Neutrophil (primary cell): ENCODE results near the gene NTM.

ENCODE experiments used
- H3K27ac ChIP-seq: fragments of 200-600 bp; sonication (generic); 2 replicates; pipeline ENCODE4 v1.5.1; 2016; ENCODE audit warnings: mild to moderate bottlenecking, moderate library complexity
- H3K27me3 ChIP-seq: fragments of 200-600 bp; sonication (generic); 2 replicates; pipeline ENCODE4 v1.6.0; 2016; ENCODE audit warnings: mild to moderate bottlenecking
- H3K36me3 ChIP-seq: fragments of 200-600 bp; sonication (generic); 2 replicates; pipeline ENCODE4 v1.5.1; 2017
- H3K4me1 ChIP-seq, 2 experiments: fragments of 200-600 bp in 1 of 2; sonication (generic) in 1 of 2; 1 replicate in 1 of 2; 2 replicates in 1 of 2; pipeline versions ENCODE4 v1.5.1 to v1.6.1; 2013 to 2016; ENCODE audit warnings: low read depth in 1 of 2, low read length in 1 of 2, mild to moderate bottlenecking in 1 of 2, moderate library complexity in 1 of 2; ENCODE audit not compliant: control insufficient read depth in 1 of 2, insufficient read depth in 1 of 2
- H3K4me3 ChIP-seq, 2 experiments: fragments of 200-600 bp in 1 of 2; sonication (generic) in 1 of 2; 1 replicate in 1 of 2; 2 replicates in 1 of 2; pipeline ENCODE4 v1.5.1; 2013 to 2016; ENCODE audit warnings: low read depth in 1 of 2, low read length in 1 of 2, mild to moderate bottlenecking in 1 of 2, moderate library complexity in 1 of 2
- H3K9me3 ChIP-seq: fragments of 200-600 bp; sonication (generic); 2 replicates; pipeline ENCODE4 v1.5.1; 2016
- CTCF ChIP-seq: fragments of 200-600 bp; sonication (generic); IDR thresholded peaks from 2 replicates; pipeline ENCODE4 v1.5.1; 2016; ENCODE audit warnings: antibody characterized with exemption

The NTM gene

GRCh38 chr11:131814108-131814507 lies 443.7 kb downstream of the NTM start:
- Histone ChIP-seq H3K4me1 (no peaks in the 10 kb centered on the region), H3K36me3 (no peaks in the 10 kb centered on the region), H3K9me3 (no peaks in the 10 kb centered on the region), H3K4me3 (no peak overlapping the region), H3K27me3 (peaks cover 15% of the 10 kb centered on the region), H3K27ac (no peak overlapping the region)
- TF ChIP-seq CTCF = no peak

- no peak overlapping the region for H3K4me3 ChIP-seq
- H3K27ac ChIP-seq = no peak overlapping the region
- peaks cover under 1% of the 10 kb centered on the region for H3K27me3 ChIP-seq
- TF ChIP-seq CTCF = no peak
- H3K36me3 ChIP-seq = no peaks in the 10 kb centered on the region
- no peaks in the 10 kb centered on the region for H3K9me3 ChIP-seq
- no peaks in the 10 kb centered on the region for H3K4me1 ChIP-seq
Observed at GRCh38 chr11:131815590-131815989, 445.2 kb downstream of the NTM start.

- H3K9me3 ChIP-seq = no peaks in the 10 kb centered on the region
- H3K4me3 ChIP-seq = no peak overlapping the region
- H3K4me1 ChIP-seq = no peaks in the 10 kb centered on the region
- H3K27ac ChIP-seq = no peak overlapping the region
- H3K27me3 ChIP-seq = no peaks in the 10 kb centered on the region
- H3K36me3 ChIP-seq = no peaks in the 10 kb centered on the region
- TF ChIP-seq CTCF = no peak
Observed at GRCh38 chr11:131816051-131816450, 445.6 kb downstream of the NTM start.

- Histone ChIP-seq H3K36me3 (no peaks in the 10 kb centered on the region), H3K9me3 (no peaks in the 10 kb centered on the region), H3K4me1 (peaks cover 0 to 4% of the 10 kb centered on the region in 2 experiments), H3K27me3 (no peaks in the 10 kb centered on the region), H3K4me3 (no peak overlapping the region), H3K27ac (no peak overlapping the region)
- TF ChIP-seq CTCF = no peak
Observed at GRCh38 chr11:131817687-131818188, 447.3 kb downstream of the NTM start.

- Histone ChIP-seq H3K4me1 (peaks cover 3 to 23% of the 10 kb centered on the region in 2 experiments), H3K4me3 (no peak overlapping the region), H3K27me3 (no peaks in the 10 kb centered on the region), H3K27ac (no peak overlapping the region), H3K9me3 (no peaks in the 10 kb centered on the region), H3K36me3 (no peaks in the 10 kb centered on the region)
- no peak for TF ChIP-seq CTCF
Observed at GRCh38 chr11:131819865-131820264, 449.4 kb downstream of the NTM start.

GRCh38 chr11:131822506-131822905 lies 452.1 kb downstream of the NTM start:
- no peak overlapping the region for H3K4me3 ChIP-seq

More at GRCh38 chr11:131822506-131822905, 452.1 kb downstream of the NTM start:
- Histone ChIP-seq H3K36me3 (no peaks in the 10 kb centered on the region), H3K9me3 (no peaks in the 10 kb centered on the region), H3K27ac (peak overlapping the region; percentile 27), H3K4me1 (peaks cover 7 to 39% of the 10 kb centered on the region in 2 experiments), H3K27me3 (no peaks in the 10 kb centered on the region)
- TF ChIP-seq CTCF = no peak
